SK-N-SH treated with all-trans-retinoic acid at 6 μM for 48 hours (cell line): ENCODE results near the gene ERBB2.
A peak's percentile ranks its signal among the peaks of the same experiment; 100 is the strongest.

Experiments
- ATAC-seq: fragments of 200-7000 bp; cut with Tn5 transposase; 3 replicates; pipeline ENCODE4 v1.9.1; 2020; ENCODE audit warnings: mild to moderate bottlenecking, moderate library complexity
- BACH2 ChIP-seq: fragments of 250-450 bp; sonication (Bioruptor Pico); IDR thresholded peaks from 2 replicates; pipeline ENCODE4 v1.9.0; 2021; ENCODE audit warnings: mild to moderate bottlenecking, borderline replicate concordance
- CSDC2 ChIP-seq: fragments of 250-450 bp; sonication (Bioruptor Pico); IDR thresholded peaks from 2 replicates; pipeline ENCODE4 v1.5.0; 2020; ENCODE audit warnings: mild to moderate bottlenecking, moderate library complexity
- ESRRG ChIP-seq: fragments of 250-450 bp; sonication (Bioruptor Pico); IDR thresholded peaks from 2 replicates; pipeline ENCODE4 v1.6.1; 2021; ENCODE audit warnings: mild to moderate bottlenecking
- GLIS3 ChIP-seq: fragments of 250-450 bp; sonication (Bioruptor Pico); IDR thresholded peaks from 2 replicates; pipeline ENCODE4 v1.5.0; 2020; ENCODE audit warnings: mild to moderate bottlenecking, moderate library complexity
- ISL1 ChIP-seq: fragments of 250-450 bp; sonication (Bioruptor Pico); IDR thresholded peaks from 2 replicates; pipeline ENCODE4 v2.1.2; 2022; ENCODE audit warnings: mild to moderate bottlenecking, moderate library complexity
- OSR1 ChIP-seq: fragments of 250-450 bp; sonication (Bioruptor Pico); IDR thresholded peaks from 2 replicates; pipeline ENCODE4 v1.8.0; 2022; ENCODE audit warnings: moderate library complexity, mild to moderate bottlenecking, inconsistent platforms
- PPARA ChIP-seq: fragments of 250-450 bp; sonication (Bioruptor Pico); IDR thresholded peaks from 2 replicates; pipeline ENCODE4 v1.5.0; 2020; ENCODE audit warnings: mild to moderate bottlenecking, borderline replicate concordance
- SNAI2 ChIP-seq: fragments of 250-450 bp; sonication (Bioruptor Pico); IDR thresholded peaks from 2 replicates; pipeline ENCODE4 v1.5.0; 2020; ENCODE audit warnings: mild to moderate bottlenecking, moderate library complexity
- TCF4 ChIP-seq: fragments of 250-450 bp; sonication (Bioruptor Pico); IDR thresholded peaks from 2 replicates; pipeline ENCODE4 v1.8.0; 2021; ENCODE audit warnings: mild to moderate bottlenecking, moderate library complexity, borderline replicate concordance
- ZC3H10 ChIP-seq: fragments of 250-450 bp; sonication (Bioruptor Pico); IDR thresholded peaks from 2 replicates; pipeline ENCODE4 v1.5.1; 2021; ENCODE audit warnings: mild to moderate bottlenecking, moderate library complexity
- ZFP30 ChIP-seq: fragments of 450-650 bp; formaldehyde crosslinking; IDR thresholded peaks from 2 replicates; pipeline ENCODE4 v1.5.0; 2022; ENCODE audit warnings: mild to moderate bottlenecking, moderate library complexity
- ZNF565 ChIP-seq: fragments of 450-650 bp; formaldehyde crosslinking; conservative IDR thresholded peaks from 2 replicates; pipeline ENCODE4 v1.5.0; 2020; ENCODE audit warnings: low read depth, mild to moderate bottlenecking, moderate library complexity
- ZNF70 ChIP-seq: fragments of 450-650 bp; formaldehyde crosslinking; IDR thresholded peaks from 2 replicates; pipeline ENCODE4 v1.5.0; 2020; ENCODE audit warnings: mild to moderate bottlenecking, moderate library complexity
- TF ChIP-seq, protein P1 (sequence below): fragments of 250-450 bp; sonication (Bioruptor Pico); IDR thresholded peaks from 2 replicates; pipeline ENCODE4 v1.5.1; 2021; ENCODE audit warnings: mild to moderate bottlenecking, moderate library complexity
- TF ChIP-seq, protein P2 (sequence below): fragments of 250-450 bp; sonication (Bioruptor Pico); IDR thresholded peaks from 2 replicates; pipeline ENCODE4 v1.5.1; 2020; ENCODE audit warnings: low read depth, mild to moderate bottlenecking, moderate library complexity
- TF ChIP-seq, protein P3 (sequence below): fragments of 250-450 bp; sonication (Bioruptor Pico); IDR thresholded peaks from 2 replicates; pipeline ENCODE4 v1.8.0; 2020; ENCODE audit warnings: mild to moderate bottlenecking, moderate library complexity, borderline replicate concordance

Gene ERBB2

DNA sequence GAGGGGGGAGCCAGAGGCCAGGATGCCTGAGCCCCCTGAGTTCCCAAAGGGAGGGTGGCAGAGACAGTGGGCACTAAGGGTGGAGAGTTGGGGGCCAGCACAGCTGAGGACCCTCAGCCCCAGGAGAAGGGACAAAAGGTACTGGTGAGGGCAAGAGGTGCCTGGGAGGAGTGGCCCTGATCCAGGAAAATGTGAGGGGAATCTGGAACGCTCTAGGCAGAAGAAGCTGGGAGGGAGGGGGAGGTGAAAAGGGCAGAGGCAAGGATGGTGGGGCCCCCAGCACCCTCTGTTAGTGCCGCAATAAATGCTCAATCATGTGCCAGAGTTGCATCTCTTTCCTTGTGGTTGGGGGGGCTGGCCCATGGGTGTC is 33.6 kb upstream of the ERBB2 start:
- no peak for ATAC-seq
- TF ChIP-seq CSDC2, result no peak
- TF ChIP-seq, protein P1, sequence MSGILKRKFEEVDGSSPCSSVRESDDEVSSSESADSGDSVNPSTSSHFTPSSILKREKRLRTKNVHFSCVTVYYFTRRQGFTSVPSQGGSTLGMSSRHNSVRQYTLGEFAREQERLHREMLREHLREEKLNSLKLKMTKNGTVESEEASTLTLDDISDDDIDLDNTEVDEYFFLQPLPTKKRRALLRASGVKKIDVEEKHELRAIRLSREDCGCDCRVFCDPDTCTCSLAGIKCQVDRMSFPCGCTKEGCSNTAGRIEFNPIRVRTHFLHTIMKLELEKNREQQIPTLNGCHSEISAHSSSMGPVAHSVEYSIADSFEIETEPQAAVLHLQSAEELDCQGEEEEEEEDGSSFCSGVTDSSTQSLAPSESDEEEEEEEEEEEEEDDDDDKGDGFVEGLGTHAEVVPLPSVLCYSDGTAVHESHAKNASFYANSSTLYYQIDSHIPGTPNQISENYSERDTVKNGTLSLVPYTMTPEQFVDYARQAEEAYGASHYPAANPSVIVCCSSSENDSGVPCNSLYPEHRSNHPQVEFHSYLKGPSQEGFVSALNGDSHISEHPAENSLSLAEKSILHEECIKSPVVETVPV (CRISPR knock-in tag), result no peak
- TF ChIP-seq PPARA, result no peak

DNA sequence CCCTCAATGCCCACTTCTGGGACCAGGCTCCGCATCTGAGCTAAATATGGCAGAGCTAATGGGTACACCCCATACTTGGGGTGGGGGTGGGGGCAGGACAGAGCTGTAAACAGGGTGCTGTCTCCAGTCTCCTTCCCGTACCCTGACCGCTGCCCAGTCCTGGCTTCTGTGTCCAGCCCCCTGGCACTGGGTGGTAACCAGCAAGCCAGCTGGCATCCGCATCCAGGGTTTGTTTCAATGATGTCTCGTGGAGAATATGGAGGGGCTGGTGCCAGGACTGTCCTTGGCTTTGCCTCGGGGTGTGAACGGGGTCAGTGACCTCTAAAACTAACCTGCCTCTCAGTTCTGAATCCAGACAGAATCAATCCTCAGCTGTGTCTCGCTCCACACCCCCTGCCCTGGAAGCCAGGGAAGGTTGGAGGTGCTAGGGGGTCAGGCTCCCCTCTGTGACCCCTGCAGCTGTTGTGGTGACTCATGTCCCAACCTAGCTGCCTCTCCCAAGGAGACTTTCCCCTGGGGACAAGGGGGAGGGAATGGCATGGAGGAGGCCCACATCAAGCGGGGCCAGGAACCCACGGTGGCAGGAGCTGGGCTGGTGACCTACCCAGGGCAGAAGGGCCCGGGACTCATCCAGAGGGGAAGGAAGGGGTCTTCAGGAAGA is 33.1 kb upstream of the ERBB2 start:
- no peak for TF ChIP-seq ZFP30 (CRISPR knock-in tag)
- TF ChIP-seq BACH2 (CRISPR knock-in tag), result no peak
- TF ChIP-seq ESRRG (CRISPR knock-in tag), result no peak
- TF ChIP-seq TCF4 (CRISPR knock-in tag), result no peak
- no peak for TF ChIP-seq ZNF70 (CRISPR knock-in tag)
- no peak for TF ChIP-seq ISL1
- TF ChIP-seq CSDC2, result no peak
- no peak for TF ChIP-seq GLIS3
- TF ChIP-seq, protein P2, sequence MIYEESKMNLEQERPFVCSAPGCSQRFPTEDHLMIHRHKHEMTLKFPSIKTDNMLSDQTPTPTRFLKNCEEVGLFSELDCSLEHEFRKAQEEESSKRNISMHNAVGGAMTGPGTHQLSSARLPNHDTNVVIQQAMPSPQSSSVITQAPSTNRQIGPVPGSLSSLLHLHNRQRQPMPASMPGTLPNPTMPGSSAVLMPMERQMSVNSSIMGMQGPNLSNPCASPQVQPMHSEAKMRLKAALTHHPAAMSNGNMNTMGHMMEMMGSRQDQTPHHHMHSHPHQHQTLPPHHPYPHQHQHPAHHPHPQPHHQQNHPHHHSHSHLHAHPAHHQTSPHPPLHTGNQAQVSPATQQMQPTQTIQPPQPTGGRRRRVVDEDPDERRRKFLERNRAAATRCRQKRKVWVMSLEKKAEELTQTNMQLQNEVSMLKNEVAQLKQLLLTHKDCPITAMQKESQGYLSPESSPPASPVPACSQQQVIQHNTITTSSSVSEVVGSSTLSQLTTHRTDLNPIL (CRISPR knock-in tag), result no peak
- TF ChIP-seq, protein P3, sequence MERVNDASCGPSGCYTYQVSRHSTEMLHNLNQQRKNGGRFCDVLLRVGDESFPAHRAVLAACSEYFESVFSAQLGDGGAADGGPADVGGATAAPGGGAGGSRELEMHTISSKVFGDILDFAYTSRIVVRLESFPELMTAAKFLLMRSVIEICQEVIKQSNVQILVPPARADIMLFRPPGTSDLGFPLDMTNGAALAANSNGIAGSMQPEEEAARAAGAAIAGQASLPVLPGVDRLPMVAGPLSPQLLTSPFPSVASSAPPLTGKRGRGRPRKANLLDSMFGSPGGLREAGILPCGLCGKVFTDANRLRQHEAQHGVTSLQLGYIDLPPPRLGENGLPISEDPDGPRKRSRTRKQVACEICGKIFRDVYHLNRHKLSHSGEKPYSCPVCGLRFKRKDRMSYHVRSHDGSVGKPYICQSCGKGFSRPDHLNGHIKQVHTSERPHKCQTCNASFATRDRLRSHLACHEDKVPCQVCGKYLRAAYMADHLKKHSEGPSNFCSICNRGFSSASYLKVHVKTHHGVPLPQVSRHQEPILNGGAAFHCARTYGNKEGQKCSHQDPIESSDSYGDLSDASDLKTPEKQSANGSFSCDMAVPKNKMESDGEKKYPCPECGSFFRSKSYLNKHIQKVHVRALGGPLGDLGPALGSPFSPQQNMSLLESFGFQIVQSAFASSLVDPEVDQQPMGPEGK (CRISPR knock-in tag), result no peak
- no peak for TF ChIP-seq ZNF565
- TF ChIP-seq, protein P1 (CRISPR knock-in tag), result no peak
- TF ChIP-seq OSR1 (CRISPR knock-in tag), result no peak
- ATAC-seq, result peak; percentile 3; the same call in 1 of the 3 replicates

DNA sequence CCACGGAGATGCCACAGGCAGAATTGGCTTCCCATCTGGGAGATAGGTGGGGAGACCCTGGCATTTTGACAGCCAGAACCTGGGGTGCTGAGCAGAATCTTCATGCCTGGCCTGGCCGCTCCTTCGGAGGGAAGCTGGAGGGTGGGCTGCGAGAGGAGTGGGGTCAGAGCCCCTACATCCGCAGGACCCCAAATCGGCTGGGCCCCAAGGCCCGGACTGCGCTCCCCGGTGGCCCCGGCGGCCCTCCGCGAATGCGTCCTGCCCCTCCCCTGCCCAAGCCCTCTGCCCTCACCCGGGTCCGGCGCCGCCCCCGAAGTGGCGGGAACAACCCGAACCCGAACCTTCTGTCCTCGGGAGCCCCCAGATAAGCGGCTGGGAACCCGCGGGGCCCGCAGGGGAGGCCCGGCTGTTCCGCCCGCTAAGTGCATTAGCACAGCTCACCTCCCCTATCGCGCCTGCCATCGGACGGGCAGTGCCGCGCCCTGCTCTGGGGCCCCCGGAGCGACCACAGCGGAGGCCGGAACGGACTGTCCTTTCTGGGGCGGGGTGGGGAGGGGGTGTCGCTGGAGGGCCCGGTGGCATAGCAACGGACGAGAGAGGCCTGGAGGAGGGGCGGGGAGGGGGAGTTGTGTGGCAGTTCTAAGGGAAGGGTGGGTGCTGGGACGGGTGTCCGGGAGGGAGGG is 32.5 kb upstream of the ERBB2 start:
- ATAC-seq, result no peak
- TF ChIP-seq ZC3H10 (no peak), CSDC2 (no peak), ZNF70 (CRISPR knock-in tag) (no peak), TCF4 (CRISPR knock-in tag) (no peak), SNAI2 (CRISPR knock-in tag) (no peak), ZFP30 (CRISPR knock-in tag) (no peak)
- TF ChIP-seq, protein P1 (CRISPR knock-in tag), result no peak
- TF ChIP-seq, protein P3 (CRISPR knock-in tag), result no peak
